Naive thymus-derived CD4-positive, alpha-beta T cell (primary cell): ENCODE data around the gene STAC3. TPM values are rescaled to one million over a fixed set of nuclear protein-coding genes. Genes with fewer than 3 reads are reported as not detected.

Source experiments
- ATAC-seq: fragments of 150-1000 bp; cut with Tn5 transposase; 2 replicates; pipeline ENCODE4 v1.10.0; 2021; ENCODE audit warnings: mild to moderate bottlenecking, moderate library complexity
- CTCF ChIA-PET: fragments of 350-600 bp; sonication (Branson Sonifier 250); formaldehyde crosslinking; loops from one replicate; lab custom pipeline; 2021; ENCODE audit warnings: antibody characterized with exemption; lab: Charles Lee
- POLR2A ChIA-PET: fragments of 350-600 bp; sonication (Branson Sonifier 250); formaldehyde crosslinking; loops from one replicate; lab custom pipeline; 2021; ENCODE audit warnings: antibody characterized with exemption, inconsistent platforms; lab: Charles Lee
- DNase-seq, 9 donors: peaks; one replicate each; pipeline versions ENCODE4 v3.0.0 to v3.0.0-alpha.2; 2020 to 2022; ENCODE audit warnings: mixed read lengths in 1 of 9
- H3K27ac ChIP-seq: one replicate; pipeline ENCODE4 v1.7.0; 2013; ENCODE audit warnings: mild to moderate bottlenecking, low read depth, low read length, moderate library complexity
- H3K27me3 ChIP-seq, 2 donors: one replicate each; pipeline ENCODE4 v1.7.0; 2013; ENCODE audit warnings: low read length in 2 of 2, mild to moderate bottlenecking in 2 of 2, moderate library complexity in 2 of 2; ENCODE audit not compliant: control insufficient read depth in 2 of 2, insufficient read depth in 2 of 2
- H3K36me3 ChIP-seq, 3 experiments: 1 replicate in 2 of 3; 2 replicates in 1 of 3; pipeline ENCODE4 v1.7.0; 2013; ENCODE audit warnings: low read length in 3 of 3, mild to moderate bottlenecking in 3 of 3, moderate library complexity in 1 of 3; ENCODE audit not compliant: insufficient read depth in 3 of 3, control insufficient read depth in 2 of 3
- H3K4me1 ChIP-seq, 2 donors: one replicate each; pipeline ENCODE4 v1.7.0; 2013; ENCODE audit warnings: low read length in 2 of 2, mild to moderate bottlenecking in 2 of 2, moderate library complexity in 1 of 2; ENCODE audit not compliant: control insufficient read depth in 2 of 2, insufficient read depth in 2 of 2
- H3K4me3 ChIP-seq: 2 replicates; pipeline ENCODE4 v1.7.0; 2013; ENCODE audit warnings: mild to moderate bottlenecking, low read length
- H3K9me3 ChIP-seq, 3 experiments: 1 replicate in 2 of 3; 2 replicates in 1 of 3; pipeline ENCODE4 v1.7.0; 2013; ENCODE audit warnings: low read length in 3 of 3; ENCODE audit not compliant: control insufficient read depth in 2 of 3
- H3K27ac Mint-ChIP-seq, 9 donors: one replicate each; pipeline ENCODE4 v1.8.0; 2020 to 2022; ENCODE audit warnings: mixed read lengths in 9 of 9, mild to moderate bottlenecking in 8 of 9, moderate library complexity in 5 of 9, inconsistent platforms in 2 of 9
- H3K27me3 Mint-ChIP-seq, 5 donors: one replicate each; pipeline ENCODE4 v1.8.0; 2021 to 2022; ENCODE audit warnings: mixed read lengths in 5 of 5, mild to moderate bottlenecking in 1 of 5
- H3K36me3 Mint-ChIP-seq, 5 donors: one replicate each; pipeline ENCODE4 v1.8.0; 2020 to 2022; ENCODE audit warnings: mixed read lengths in 5 of 5, mild to moderate bottlenecking in 3 of 5, inconsistent platforms in 1 of 5
- H3K4me1 Mint-ChIP-seq, 7 donors: one replicate each; pipeline ENCODE4 v1.8.0; 2020 to 2022; ENCODE audit warnings: mixed read lengths in 7 of 7, mild to moderate bottlenecking in 3 of 7, inconsistent platforms in 1 of 7
- H3K4me3 Mint-ChIP-seq, 10 donors: one replicate each; pipeline ENCODE4 v1.8.0; 2020 to 2022; ENCODE audit warnings: mild to moderate bottlenecking in 10 of 10, mixed read lengths in 10 of 10, moderate library complexity in 6 of 10, inconsistent platforms in 2 of 10
- H3K9me3 Mint-ChIP-seq, 11 donors: one replicate each; pipeline ENCODE4 v1.8.0; 2020 to 2022; ENCODE audit warnings: mixed read lengths in 11 of 11, mild to moderate bottlenecking in 4 of 11, inconsistent platforms in 1 of 11, moderate library complexity in 1 of 11
- intact Hi-C, 2 donors: fragments of 100-400 bp; cut with micrococcal nuclease; formaldehyde crosslinking; loops; one replicate each; pipeline ENCODE4 v1.15.1; 2023
- polyA plus RNA-seq, 2 donors: library from polyadenylated mRNA; unstranded; fragments of 300-500 nt; fragmentation: Illumina TruSeq; gene quantifications; one replicate each; pipeline ENCODE4 v1.2.3, GENCODE V29; 2021
- total RNA-seq, 6 experiments: library from RNA in 5 of 6; stranded (reverse) in 5 of 6; gene quantifications; 1 replicate in 5 of 6; 2 replicates in 1 of 6; pipeline ENCODE4 v1.2.3 and lab custom pipeline; 2021 to 2026

Gene STAC3
- total and polyA plus RNA-seq, 7 experiments from 2014 or later: 2.5 to 7.3 (median 5.6) TPM; not detected in 2

DNA sequence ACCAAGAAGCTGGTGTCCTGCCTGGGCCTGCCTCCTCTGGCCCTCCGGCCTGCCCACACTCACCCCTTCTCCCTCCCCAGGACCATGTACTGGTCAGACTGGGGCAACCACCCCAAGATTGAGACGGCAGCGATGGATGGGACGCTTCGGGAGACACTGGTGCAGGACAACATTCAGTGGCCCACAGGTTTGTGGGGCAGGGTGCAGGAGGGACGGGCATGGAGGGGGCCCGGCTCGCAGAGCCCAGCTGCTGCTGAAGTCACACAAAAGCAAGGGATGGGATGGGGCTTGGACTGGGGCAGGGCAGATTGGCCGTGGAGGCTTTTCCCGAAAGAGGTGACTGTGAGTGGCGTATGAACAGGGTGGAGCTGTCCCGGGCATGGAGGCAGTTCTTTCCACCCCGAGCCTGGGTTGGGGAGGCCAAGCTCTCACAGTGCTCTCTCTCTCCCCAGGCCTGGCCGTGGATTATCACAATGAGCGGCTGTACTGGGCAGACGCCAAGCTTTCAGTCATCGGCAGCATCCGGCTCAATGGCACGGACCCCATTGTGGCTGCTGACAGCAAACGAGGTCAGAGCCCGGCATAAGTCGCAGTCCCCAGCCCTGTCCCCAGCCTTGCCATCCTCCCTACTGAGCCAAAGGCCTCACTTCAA, 42.2 kb downstream of the STAC3 start:
- no peaks in the 10 kb centered on the region for H3K9me3 ChIP-seq
- peaks cover 6 to 7% (median 6%) of the 10 kb centered on the region in 7 donors for H3K4me1 Mint-ChIP-seq
- H3K4me3 ChIP-seq: no peak overlapping the region
- intact Hi-C loops: no loop called here
- H3K27me3 ChIP-seq: peaks cover 0 to 4% of the 10 kb centered on the region in 2 donors
- no peaks in the 10 kb centered on the region for H3K9me3 Mint-ChIP-seq
- no peak overlapping the region for H3K4me3 Mint-ChIP-seq
- H3K27ac Mint-ChIP-seq: peak overlapping the region in 2 of 9 donors; percentile 20 to 38
- no peak overlapping the region for H3K27ac ChIP-seq
- peaks cover 0 to 10% (median 0%) of the 10 kb centered on the region in 5 donors for H3K36me3 Mint-ChIP-seq
- H3K27me3 Mint-ChIP-seq: peaks cover 6 to 9% (median 6%) of the 10 kb centered on the region in 5 donors
- CTCF ChIA-PET: interaction anchor here (1.1 kb wide), 1 partner anchor 34 kb away, joined by 3 read pairs; no protein-coding TSS in a partner anchor
- ATAC-seq (no peak), DNase-seq (no peak)
- H3K4me1 ChIP-seq: peaks cover 5 to 8% of the 10 kb centered on the region in 2 donors
- H3K36me3 ChIP-seq: no peaks in the 10 kb centered on the region
- POLR2A ChIA-PET: no interaction called here

DNA sequence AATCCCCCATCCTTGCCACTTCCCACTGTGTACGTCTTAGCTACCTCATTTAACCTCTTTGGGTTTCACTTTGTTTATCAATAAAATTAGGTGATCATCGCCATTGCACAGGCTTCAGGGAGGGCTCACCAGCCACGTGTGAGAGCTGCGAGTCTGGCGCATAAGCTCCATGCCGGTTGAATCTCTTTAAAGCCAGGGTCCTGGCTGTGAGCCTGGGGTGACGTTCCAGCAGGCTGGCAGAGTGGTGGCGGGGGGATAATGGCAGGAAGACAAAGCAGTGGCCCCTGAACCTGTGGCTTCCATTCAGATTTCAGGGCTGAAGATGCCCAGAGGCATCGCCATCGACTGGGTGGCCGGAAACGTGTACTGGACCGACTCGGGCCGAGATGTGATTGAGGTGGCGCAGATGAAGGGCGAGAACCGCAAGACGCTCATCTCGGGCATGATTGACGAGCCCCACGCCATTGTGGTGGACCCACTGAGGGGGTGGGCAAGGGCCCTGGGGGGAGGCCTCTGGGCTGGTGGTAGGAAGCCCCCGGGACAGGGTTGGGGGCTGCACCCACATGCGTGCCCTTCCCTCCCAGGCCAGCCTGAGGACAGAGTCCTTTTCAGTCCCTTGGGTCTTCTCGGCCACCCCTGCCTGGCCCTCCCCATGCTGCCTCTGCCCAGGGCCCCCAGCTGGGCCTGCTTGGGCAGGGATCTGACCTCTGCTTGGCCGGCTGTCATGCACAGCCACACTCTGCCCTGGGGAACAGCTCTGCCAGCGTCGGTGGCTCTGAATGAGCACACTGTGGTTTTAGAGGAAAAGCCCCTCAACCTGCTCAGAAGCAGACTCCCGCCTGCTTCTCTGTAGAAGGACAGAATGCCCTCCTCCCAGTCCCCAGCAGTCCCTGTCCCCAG, 43.0 kb downstream of the STAC3 start:
- peaks cover 0 to 3% of the 10 kb centered on the region in 2 donors for H3K4me1 ChIP-seq
- POLR2A ChIA-PET: no interaction called here
- ATAC-seq (no peak), DNase-seq (no peak)
- no peaks in the 10 kb centered on the region for H3K36me3 ChIP-seq
- CTCF ChIA-PET: interaction anchor here (0.6 to 1.1 kb wide), 2 partner anchors 35 to 40 kb away, joined by 3 read pairs; no protein-coding TSS in a partner anchor
- Mint-ChIP-seq H3K9me3 (no peaks in the 10 kb centered on the region), H3K27ac (no peak overlapping the region), H3K36me3 (peaks cover 0 to 10% (median 0%) of the 10 kb centered on the region in 5 donors), H3K27me3 (peaks cover 0 to 3% (median 0%) of the 10 kb centered on the region in 5 donors), H3K4me3 (no peak overlapping the region), H3K4me1 (no peaks in the 10 kb centered on the region)
- no peaks in the 10 kb centered on the region for H3K27me3 ChIP-seq
- H3K27ac ChIP-seq: no peak overlapping the region
- H3K9me3 ChIP-seq: no peaks in the 10 kb centered on the region
- intact Hi-C loops: no loop called here
- no peak overlapping the region for H3K4me3 ChIP-seq

DNA sequence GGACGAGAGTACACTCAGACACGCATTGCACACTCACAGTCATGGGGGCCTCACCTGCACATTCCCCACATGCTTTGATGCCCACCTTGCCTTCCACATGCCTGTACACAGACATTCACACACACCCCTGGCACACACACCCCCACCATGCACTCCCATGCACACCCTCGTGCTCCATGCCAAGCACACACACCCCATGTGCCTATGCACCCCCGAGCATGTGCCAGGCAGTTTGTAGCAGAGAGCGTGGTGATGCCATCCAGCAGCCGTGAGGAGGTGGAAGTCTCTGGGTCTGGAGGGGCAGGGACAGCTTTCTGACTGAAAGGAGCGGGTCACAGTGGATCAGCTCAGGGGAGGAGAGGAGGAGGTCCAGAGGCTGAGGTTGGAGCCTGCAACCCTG, 45.1 kb downstream of the STAC3 start:
- H3K4me3 Mint-ChIP-seq: no peak overlapping the region
- Histone ChIP-seq H3K36me3 (no peaks in the 10 kb centered on the region), H3K27ac (no peak overlapping the region), H3K9me3 (no peaks in the 10 kb centered on the region), H3K4me1 (no peaks in the 10 kb centered on the region), H3K4me3 (no peak overlapping the region), H3K27me3 (no peaks in the 10 kb centered on the region)
- H3K27ac Mint-ChIP-seq: no peak overlapping the region
- no peaks in the 10 kb centered on the region for H3K9me3 Mint-ChIP-seq
- intact Hi-C loops: no loop called here
- CTCF ChIA-PET: interaction anchor here (1.3 kb wide), 1 partner anchor 37 kb away, joined by 4 read pairs; no protein-coding TSS in a partner anchor
- no peak for ATAC-seq
- H3K36me3 Mint-ChIP-seq: peaks cover 0 to 14% (median 0%) of the 10 kb centered on the region in 5 donors
- H3K4me1 Mint-ChIP-seq: no peaks in the 10 kb centered on the region
- no peak for DNase-seq
- no peaks in the 10 kb centered on the region for H3K27me3 Mint-ChIP-seq
- POLR2A ChIA-PET: no interaction called here

DNA sequence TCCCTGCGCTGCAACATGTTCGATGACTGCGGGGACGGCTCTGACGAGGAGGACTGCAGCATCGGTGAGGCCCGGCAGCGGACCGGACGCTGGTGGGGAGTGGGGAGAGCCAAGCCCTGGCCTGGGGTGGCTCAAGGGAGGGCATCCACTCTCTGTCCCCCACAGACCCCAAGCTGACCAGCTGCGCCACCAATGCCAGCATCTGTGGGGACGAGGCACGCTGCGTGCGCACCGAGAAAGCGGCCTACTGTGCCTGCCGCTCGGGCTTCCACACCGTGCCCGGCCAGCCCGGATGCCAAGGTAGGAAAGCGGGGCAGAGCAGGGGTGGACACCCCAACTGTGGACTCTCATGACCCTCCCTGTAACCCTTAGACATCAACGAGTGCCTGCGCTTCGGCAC, 45.8 kb downstream of the STAC3 start:
- no peak for DNase-seq
- no peaks in the 10 kb centered on the region for H3K9me3 ChIP-seq
- ChIA-PET CTCF (no interaction called here), POLR2A (no interaction called here)
- H3K27me3 Mint-ChIP-seq: no peaks in the 10 kb centered on the region
- H3K4me1 Mint-ChIP-seq: no peaks in the 10 kb centered on the region
- peaks cover 0 to 14% (median 0%) of the 10 kb centered on the region in 5 donors for H3K36me3 Mint-ChIP-seq
- H3K4me3 ChIP-seq: no peak overlapping the region
- H3K36me3 ChIP-seq: no peaks in the 10 kb centered on the region
- H3K27ac ChIP-seq: no peak overlapping the region
- H3K27ac Mint-ChIP-seq: no peak overlapping the region
- intact Hi-C loops: no loop called here
- H3K4me1 ChIP-seq: no peaks in the 10 kb centered on the region
- no peak overlapping the region for H3K4me3 Mint-ChIP-seq
- H3K27me3 ChIP-seq: no peaks in the 10 kb centered on the region
- H3K9me3 Mint-ChIP-seq: no peaks in the 10 kb centered on the region
- ATAC-seq: no peak

DNA sequence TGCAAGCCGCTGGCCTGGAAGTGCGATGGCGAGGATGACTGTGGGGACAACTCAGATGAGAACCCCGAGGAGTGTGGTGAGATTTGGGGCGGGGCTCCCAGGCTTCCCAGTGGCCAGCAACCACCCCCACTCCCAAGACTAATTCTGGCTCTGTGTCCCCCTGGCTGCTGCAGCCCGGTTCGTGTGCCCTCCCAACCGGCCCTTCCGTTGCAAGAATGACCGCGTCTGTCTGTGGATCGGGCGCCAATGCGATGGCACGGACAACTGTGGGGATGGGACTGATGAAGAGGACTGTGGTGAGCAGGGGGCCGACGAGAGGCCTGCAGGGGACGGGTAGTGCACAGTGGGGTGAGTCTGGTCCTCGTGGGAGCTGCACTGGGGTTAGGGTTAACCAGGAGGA, 46.5 kb downstream of the STAC3 start:
- intact Hi-C loops: no loop called here
- Histone ChIP-seq H3K27ac (no peak overlapping the region), H3K9me3 (no peaks in the 10 kb centered on the region), H3K36me3 (no peaks in the 10 kb centered on the region), H3K4me3 (no peak overlapping the region), H3K27me3 (no peaks in the 10 kb centered on the region), H3K4me1 (no peaks in the 10 kb centered on the region)
- H3K27me3 Mint-ChIP-seq: no peaks in the 10 kb centered on the region
- no peak overlapping the region for H3K4me3 Mint-ChIP-seq
- H3K27ac Mint-ChIP-seq: no peak overlapping the region
- ATAC-seq: no peak
- ChIA-PET CTCF (no interaction called here), POLR2A (no interaction called here)
- no peaks in the 10 kb centered on the region for H3K9me3 Mint-ChIP-seq
- peaks cover 0 to 14% (median 0%) of the 10 kb centered on the region in 5 donors for H3K36me3 Mint-ChIP-seq
- DNase-seq: no peak
- H3K4me1 Mint-ChIP-seq: no peaks in the 10 kb centered on the region

DNA sequence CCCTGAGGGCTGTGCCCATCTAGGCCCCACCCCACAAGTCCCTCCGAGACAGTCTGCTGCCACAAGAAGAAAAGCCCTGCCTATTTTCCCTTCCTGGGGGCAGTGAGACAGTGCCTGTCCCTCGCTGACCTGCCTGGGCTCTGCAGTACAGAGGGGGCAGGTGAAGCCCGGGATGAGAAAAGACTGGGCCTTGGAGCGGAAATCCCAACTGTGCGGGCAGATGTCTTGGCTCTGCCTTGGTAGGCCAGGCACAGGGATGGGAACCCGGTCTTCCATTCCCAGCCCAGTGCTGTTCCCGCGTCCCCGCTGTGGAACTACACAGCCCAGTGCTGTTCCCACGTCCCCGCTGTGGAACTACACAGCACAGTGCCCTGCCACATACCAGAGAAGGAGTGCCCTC, 47.2 kb downstream of the STAC3 start:
- H3K4me1 Mint-ChIP-seq: no peaks in the 10 kb centered on the region
- H3K4me3 Mint-ChIP-seq: no peak overlapping the region
- Histone ChIP-seq H3K4me1 (no peaks in the 10 kb centered on the region), H3K4me3 (no peak overlapping the region), H3K36me3 (no peaks in the 10 kb centered on the region), H3K9me3 (no peaks in the 10 kb centered on the region), H3K27me3 (no peaks in the 10 kb centered on the region), H3K27ac (no peak overlapping the region)
- ChIA-PET CTCF (no interaction called here), POLR2A (no interaction called here)
- ATAC-seq: no peak
- H3K27ac Mint-ChIP-seq: no peak overlapping the region
- peaks cover 0 to 14% (median 0%) of the 10 kb centered on the region in 5 donors for H3K36me3 Mint-ChIP-seq
- DNase-seq: no peak
- H3K9me3 Mint-ChIP-seq: no peaks in the 10 kb centered on the region
- intact Hi-C loops: no loop called here
- no peaks in the 10 kb centered on the region for H3K27me3 Mint-ChIP-seq
